HG03439 (cell line): ENCODE data around the gene RAX.
A peak's percentile ranks its signal among the peaks of the same experiment; 100 is the strongest.

Source experiments
- ATAC-seq: cut with Tn5 transposase; IDR thresholded peaks from one replicate; pipeline ENCODE4 v1.9.1; 2021; ENCODE audit warnings: mild to moderate bottlenecking, moderate library complexity; ENCODE audit not compliant: unreplicated experiment

Gene RAX

DNA sequence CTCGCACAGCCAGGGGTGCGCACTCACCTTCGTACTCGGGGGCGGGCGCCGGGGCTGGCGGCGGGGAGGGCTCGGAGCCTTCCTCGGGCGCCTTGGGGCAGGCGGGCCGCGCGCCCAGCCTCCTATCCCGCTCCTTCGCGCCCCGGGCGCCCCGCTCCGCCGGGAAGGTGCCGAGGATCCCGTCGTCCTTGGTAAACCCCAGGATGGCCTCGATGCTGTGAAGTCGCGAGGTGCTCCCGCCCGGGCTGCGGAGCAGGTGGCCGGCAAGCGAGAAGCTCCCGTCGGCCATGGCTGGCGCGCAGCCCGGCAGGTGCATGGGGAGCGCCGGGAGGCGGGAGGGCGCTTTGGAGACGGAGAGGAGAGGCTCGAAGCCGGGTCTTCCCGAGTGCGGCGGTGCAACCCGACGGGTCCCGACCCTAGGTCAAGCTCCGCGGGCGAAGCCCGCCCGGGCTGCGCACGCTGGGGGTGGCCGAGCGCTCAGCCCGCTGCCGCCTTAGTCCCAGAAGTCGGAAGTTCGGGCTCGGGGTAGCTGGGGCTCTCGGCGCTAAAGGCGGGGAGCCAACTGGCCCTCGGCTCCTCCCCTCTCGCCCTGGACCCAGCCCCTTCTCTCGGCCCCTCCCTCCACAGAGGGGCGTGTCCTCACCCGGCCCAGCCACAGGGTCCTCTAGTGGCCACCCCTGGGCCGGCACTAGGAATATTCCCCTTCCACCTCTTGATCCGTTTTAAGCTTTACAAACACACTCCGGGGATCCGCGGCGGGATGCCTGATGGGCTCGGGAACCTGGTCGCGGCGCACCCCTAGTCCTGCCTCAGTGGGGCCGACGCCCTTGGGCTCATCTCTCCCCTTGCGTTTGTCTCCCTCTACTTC lies at the start of gene RAX:
Gene RAX (minus strand): TSS at position 564 of the 868 bp plus-strand sequence. CDS start 248 bp downstream, at position 316.
- ATAC-seq = no peak

DNA sequence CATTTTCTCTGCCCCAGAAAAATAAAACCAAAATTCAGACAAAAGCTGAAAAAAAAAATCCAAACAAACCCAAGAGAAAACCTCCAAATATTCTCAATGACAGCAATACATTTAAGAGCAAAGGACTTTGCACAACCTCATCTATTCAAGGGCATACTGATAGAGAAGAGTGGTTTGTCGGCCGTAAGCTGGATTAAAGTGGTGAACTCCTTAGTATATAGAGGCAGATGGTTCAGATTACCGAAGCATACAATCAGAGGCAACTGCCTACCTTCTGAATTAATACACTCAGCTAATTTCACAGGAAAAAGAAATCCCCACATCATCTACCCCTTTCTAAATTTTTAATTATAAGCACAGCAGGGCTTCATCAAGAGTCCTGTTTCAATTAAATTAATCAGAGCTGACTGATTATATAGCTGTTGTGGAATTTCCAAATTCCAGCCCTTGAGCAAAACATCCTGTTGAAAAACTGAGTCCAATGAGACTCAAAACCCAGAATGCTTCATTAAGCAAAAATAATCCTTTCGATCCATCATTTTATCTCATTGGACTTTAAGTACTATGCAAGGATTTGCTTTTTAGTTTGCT lies 45.3 kb upstream of the RAX start, which contains the start of gene CPLX4:
Gene CPLX4 (minus strand): TSS at position 190 of the 591 bp plus-strand sequence. CDS start 187 bp downstream, at position 3.
- no peak for ATAC-seq

DNA sequence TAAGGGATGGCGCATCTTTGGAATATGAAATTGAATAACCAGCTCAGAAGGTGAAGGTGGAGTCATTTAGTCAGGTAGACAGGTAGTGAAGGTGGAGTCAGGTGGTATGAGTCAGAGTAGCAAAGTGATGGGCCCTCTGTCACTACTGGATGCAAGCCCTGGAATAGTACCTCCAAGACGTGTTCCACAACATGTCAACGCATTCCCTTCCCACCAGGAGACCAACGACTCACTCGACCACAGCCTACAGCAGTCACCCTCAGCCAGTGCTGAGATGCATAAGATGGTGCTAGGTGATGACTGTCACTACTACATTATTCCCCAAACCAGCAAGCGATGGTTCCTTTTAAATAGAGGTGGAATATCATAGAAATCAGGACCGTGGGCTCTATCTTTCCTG lies 38.4 kb upstream of the RAX start:
- no peak for ATAC-seq

DNA sequence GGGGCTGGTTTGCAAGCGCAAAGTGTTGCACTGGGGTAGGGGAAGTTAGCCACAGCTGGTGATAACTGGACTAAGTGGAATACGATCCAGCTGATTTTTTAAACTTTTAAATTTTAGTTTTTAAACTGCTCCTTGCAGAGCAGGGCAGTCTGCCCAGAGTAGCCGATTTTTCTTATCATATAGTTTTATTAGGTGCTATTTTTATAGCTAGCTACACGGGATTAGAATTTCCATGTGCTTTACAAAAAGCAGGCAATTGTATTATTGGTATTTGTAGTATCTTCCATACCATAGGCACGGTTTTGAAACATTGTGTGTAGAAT lies 35.6 kb upstream of the RAX start:
- no peak for ATAC-seq

DNA sequence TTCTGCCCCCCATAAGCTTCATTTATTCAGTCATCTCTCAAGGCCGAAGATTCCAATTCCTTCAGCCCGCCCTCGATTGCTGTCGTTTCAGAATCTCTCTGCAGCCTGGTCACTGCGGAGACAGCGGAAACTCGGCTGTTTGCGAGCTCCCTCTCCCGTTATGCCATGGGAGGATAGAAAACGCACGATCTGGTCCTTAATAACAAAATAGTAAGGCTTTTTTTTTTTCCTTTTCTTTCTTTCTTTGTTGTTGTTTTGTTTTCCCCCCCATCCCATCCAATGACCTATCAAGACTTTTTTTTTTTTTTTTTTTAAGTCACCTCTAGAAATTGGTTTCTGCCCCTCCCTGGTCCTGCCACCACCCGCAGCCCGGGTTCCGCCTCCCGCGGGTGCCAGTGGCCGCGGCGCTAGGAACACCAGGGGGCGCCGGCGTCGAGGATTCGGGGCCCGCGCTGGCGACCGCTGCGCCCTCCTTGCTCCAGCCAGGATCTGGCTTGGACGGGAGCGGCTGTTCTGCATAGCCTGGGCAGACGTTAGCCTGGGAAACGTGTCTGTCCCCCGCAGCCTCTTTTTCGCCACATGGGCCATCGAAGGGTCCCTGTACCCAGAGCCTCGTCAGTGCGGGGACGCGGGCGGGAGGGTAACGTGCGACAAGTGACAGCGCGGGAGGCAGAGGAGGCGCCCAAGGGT lies 35.1 kb upstream of the RAX start:
- ATAC-seq = peak; percentile 95

DNA sequence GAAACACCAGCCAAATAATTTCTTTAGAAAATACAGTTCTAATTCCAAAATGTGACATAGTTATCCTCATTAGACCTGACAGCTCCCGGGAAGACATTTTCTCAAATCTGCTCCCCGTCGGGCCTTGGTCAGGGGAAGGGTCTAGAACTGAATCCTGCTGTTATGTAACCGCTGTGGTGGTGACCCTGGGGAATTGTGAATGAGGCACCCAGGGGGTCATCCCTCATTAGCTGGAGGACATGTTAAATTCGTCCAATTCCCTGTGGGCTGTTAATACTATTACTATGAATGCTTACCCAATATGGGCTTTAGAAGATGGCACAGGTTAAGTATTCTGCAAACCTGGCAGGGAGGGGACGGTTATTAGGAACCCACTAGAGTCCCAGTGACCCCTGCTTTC lies 33.4 kb upstream of the RAX start:
- ATAC-seq = no peak

DNA sequence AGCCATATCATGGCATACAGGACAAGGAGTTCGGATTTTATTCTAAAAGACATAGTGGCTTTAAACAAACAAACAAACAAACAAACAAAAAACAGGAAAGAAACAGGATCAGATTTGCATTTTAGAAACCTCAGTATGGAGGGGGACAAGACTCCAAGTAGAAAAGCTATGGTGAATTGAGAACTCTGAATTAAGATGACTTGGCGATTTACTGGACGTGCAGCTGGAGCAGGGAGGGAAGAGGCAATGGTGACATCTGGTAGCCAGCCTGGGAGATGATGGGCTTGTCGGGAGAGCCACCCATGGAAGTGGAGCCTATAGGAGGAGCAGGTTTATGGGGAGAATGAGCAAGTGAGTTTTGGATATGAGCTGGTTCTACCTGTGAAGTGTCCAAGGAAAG lies 32.0 kb upstream of the RAX start:
- no peak for ATAC-seq

DNA sequence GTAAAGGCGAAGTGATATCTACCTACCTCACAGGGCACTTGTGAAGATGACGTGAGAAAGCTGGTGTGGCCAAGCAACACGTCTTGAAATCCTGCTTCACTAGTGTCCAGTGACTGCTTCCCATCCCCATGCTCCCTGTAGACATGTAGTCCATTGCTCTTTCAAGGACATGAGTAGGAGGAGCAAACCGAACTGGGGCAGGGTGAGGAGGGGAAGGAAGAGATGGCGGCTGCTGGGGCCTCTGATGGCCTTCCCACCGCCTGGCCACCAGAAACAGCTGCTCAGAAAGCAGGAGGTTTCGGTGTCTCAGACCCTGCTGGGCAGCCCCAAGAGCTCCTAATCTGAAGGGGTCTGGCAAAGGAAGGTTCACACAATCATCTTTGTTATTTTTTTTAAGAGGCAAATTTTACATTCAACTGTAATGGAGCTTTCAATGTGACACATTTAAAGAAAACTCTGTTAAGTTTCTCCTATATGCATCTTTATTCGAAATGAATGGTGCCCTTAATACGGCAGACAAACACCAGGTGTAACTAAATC lies 30.5 kb upstream of the RAX start:
- no peak for ATAC-seq

DNA sequence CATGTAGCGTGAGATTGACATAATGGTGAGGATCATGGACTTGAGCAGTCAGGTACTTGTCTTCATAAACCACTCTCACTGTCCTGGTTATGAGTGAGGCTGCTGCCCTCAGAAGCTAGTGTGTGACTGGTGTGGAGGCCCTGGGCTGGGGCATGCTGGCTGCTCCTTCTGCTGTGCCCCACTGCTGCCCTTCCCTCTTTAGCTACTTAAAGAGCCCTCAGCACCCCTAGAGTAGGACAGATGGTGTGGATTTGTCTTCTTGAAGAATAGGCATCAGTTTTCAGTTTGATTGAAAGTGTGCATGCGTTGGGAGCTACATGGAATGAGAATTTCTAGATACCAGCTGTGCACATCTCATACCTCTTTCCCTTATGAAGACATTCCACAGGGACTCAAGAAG lies 29.8 kb upstream of the RAX start:
- no peak for ATAC-seq

DNA sequence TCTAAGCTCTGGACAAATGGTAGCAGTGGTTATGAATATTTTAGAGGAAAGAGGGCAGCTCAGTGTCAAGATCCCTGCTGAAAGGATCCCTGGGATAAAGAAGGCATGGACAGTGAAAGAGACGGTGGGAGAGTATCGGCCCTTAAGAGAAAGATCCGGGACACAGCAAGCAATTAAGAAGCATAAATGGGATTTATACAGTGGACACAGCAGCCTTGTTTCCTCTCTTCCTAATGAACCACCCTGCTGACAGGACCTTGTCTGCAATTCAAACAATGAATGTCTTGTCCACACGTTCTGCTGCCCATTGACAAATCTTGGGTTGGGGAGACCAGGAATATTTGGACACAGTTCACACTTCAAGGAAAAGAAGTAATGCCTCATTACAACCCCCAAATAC lies 28.7 kb upstream of the RAX start:
- no peak for ATAC-seq

DNA sequence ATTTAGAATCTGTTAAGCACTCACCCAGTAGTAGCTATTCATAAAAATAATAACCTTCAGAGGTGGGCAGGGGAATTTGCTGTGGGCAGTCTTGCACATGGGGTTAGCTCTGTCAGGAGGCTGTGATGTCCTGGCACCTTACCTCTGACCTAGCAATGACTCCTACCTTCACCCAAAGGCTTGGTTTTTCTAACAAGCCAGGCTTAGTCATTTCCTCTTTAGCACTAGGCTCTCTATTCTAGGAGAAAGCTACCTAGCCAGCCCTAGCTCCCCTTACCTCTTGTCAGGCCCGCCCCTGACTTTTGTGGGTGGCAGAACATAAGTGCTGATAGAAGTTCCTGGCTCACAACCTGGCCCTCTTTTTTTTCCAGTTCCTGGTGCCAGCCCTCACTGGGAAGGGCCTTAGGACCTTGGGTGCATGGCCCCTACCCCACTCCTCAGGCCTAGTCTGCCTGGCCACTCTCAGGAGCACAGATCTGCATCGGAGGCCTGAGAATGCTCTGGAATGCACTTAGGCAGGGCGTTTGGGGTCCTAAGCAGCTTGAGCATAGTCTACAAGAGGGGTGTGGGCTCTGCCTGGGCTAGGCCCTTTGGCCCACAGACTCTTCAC lies 27.5 kb upstream of the RAX start:
- no peak for ATAC-seq

DNA sequence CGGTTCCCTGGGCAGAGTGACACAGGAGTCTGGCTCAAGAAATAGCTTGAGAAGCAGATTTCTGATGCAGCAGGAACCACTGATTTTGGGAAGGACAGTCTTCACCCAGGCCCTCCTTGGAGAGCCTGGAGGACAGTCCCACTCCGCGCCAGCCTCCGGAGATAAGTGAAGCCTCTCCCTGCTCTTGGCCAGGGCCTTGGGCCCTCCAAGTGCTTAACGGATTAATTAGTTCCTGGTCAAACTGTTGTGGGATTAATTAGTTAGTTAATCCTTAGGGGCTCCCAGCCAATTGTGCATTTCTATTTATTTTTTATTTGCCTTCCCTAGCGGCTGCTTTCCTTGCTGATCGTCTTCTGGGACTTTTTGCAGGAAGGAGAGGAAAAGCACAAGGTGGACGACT lies 25.6 kb upstream of the RAX start:
- ATAC-seq = no peak

DNA sequence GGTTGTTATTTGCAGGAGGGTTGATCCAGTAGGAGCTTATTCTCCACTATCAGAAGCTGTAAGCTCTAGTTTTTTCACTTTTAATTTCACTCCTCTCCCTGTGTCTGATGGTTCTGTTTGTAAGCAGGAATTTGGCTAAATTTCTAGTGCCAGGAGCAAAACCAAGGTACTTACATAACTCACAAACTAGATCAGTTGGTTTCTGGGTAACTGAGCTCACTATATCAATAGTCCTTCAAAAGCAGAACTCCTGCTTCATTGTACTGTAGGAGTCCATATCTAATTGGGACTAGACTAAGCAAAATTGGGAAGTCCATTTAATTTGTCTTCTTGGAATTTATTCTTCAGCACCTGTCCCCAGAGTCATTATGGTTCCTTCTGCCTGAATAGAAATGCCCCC lies 20.1 kb upstream of the RAX start:
- ATAC-seq = no peak

DNA sequence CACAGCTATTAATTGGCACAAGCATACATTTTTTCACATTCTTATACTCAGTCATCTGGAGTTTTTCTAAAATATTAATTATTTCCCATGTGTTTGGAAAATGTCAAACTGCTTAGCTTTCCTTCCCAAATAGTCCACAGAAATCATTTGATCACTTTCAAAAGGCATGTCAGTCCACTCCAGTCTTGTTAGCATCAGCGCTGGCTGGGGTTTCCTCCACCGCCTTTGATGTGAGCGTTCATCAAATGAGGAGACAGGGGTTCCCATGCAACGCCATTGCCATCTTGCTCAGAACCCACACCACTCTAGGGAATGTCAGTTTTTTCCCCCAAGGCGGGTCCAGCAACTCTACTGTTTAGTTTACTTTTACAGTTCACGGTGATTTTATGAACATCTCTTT lies 13.1 kb upstream of the RAX start:
- ATAC-seq = no peak

DNA sequence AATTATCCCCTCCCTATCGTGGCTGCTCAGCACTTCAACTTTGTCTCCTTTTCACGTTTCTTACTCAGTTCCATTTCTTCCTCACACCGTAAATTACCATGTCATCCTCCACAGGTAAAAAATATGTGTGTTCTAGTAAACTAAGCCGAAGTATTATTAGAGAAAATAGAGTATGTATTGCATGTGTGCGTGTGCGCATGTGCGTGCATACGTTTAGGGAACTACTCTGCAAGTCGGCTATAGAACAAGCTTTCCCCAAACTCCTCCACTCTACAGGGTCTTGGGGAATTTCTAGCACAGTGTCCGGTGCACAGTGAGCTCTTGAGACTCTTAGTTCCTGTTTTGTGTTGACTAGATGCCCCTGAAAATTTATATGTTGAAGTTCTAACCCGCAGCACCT lies 9.1 kb upstream of the RAX start:
- no peak for ATAC-seq

DNA sequence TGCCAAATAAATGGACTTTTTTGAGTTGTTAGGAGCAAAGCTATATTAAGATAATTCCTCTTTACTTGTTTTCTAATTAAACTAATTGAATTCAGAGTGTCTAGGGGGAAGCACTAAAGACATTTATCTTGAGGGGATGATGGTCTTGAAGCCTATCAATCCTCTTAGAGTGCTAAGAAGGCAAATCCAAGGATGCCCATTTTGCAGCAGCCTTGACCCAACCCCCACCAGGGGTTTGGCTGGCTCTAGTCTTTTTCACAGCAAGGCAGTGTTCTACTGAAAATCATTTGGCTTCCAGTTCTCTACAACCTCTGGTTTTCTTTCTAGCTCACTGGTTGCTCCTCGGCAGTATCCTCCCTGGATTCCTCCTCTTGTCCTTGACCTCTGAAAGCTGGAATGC lies 6.5 kb upstream of the RAX start:
- ATAC-seq = no peak

DNA sequence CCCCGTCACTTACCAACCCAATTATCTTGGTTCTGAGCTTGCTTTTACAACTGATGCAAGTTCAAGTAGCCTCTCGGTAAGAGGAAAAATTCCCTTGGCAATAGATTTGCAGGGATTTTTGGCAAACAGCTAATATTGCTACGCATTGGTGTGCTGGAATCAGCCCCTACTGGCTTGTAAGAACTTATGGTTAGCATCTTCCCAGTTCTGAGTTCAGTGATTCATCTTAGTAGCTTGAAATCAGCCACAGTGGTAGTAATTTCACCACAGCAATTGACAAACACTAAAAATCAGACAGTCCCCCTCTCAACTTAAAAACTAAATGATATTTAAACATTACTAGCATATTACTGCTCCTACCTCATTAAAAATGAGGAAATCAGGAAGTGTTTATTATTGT lies 5.9 kb upstream of the RAX start:
- ATAC-seq = no peak

DNA sequence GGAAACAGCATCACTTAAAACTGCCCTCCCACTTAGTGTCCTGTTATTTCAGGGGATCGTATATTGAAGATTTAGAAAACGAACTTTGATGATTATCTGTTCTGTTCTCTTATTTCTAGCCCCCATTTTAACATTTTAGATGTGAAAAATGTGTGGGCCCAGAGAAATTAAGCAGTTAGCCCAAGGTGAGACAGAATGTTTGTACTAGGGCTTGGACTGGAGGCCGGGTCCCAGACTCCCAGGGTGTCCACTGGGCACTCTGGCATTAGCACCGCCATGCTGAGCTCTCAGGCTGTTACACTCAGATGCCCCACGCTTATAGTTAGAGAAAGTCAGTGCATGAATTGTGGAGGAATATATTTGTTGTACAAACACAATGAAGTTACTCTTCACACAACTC lies 5.5 kb upstream of the RAX start:
- no peak for ATAC-seq

DNA sequence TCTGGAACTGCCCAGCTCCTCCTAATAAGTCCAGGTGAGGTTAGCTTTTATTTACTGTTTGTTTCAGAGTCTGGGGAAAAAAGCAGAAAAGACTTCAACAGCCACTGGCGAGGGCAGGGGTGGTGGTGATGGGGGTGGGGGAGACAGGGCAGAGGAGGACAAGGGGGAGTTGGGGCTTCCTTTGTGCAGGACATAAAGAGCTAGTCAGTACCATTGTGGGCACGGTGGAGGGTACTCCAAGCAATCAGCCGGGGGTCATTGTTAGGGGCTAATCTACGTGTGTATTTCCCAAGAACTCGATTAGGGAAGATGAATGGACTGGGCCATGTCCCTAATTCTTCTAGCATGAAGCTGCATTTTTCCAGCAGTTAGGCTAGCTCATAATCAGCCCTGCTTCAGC lies 2.8 kb upstream of the RAX start:
- ATAC-seq = no peak

DNA sequence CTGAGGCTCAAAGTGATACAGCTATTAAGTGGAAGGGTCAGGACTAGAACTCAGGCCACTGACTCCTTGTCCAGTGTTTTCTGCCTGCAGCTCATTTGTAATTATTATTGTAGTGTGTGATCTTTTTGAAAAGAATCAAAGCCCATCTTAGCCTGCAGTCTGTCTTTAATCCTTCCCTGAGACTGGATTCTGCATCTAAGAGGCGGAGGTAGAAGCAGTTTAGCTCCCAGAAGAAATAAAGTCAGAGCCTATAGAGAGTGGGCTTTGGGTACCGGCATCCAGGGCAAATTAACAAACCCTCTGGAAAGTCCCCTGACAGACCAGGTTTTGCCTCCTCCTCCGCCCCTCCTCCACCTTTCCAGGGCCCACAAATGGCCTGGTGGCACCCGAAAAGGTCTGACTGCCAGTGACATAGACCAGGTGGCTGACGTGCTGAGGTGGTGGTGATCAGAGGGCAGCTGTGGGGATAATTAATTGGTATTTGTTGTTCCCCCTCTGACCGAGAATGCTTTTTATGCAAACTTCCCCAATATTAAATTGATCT lies 2.2 kb upstream of the RAX start:
- no peak for ATAC-seq

DNA sequence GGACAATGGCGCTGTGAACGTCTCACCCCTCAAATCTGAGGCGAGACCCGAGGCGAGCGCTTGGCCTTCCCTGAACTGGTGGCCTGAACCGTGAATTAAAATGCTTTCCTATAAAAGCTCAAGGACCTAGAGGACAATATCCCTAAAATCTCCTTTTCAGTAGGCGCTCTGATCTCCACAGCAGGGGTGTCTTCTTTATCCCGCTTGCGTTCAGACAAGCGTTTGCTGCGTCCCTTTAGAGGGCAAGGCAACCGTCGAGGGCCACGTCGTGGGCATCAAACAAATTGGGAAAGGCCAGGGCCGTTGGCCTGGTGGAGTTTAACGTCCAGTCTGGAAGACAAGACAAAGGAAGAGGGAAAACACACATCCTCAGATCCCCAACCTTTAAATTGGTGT lies 1.3 kb upstream of the RAX start:
- ATAC-seq = no peak
